ENCODE results near the gene NEDD9. TPM values are rescaled to one million over a fixed set of nuclear protein-coding genes. Genes with fewer than 3 reads are reported as not detected.

The NEDD9 gene
- total and polyA plus RNA-seq, 2 donors (not counting 1 experiment from before 2014, with no cell fraction given), result 38.9 to 46.2 TPM

DNA sequence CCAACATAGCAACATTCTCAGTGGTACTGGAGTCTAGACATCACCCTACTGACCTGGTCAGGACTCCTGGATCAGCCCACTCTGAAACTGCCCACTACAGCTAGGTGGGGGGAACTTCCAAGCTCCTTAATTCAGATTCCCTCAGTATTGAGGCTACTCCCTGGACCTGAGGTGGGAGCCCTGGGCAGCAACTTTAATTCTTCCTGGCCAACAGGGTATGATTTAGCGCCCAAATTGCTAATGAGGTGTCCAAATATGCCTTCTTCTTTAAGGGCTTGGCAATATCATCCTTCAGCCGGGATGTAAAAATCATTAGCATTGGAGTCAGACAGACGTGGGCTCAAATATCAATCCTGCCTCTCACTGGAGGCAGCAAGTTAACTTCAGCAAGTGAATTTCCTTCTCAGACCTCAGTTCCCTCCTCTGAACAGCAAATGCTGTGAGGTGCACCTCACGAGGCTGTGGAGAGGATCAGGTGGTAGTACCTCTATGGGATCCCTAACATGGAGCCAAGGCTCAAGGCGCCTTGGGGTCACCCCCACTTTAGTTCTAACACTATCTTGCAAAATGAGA lies 27.6 kb downstream of the NEDD9 start:
- Mint-ChIP-seq H3K4me1 (peaks cover 28% of the 10 kb centered on the region), H3K27ac (no peak overlapping the region), H3K27me3 (no peaks in the 10 kb centered on the region), H3K4me3 (no peak overlapping the region), H3K9me3 (ENCODE audit: insufficient read depth) (no peaks in the 10 kb centered on the region)
- intact Hi-C loops (cut with micrococcal nuclease), result no loop called here
- H3K4me1 ChIP-seq (ENCODE audit: control insufficient read depth in 2 of 2, insufficient read depth in 2 of 2, low read length in 2 of 2), result peaks cover 5 to 12% of the 10 kb centered on the region in 2 donors
- H2AFZ ChIP-seq (ENCODE audit: insufficient read depth, low read depth, low read length, poor library complexity, severe bottlenecking), result no peak overlapping the region
- DNase-seq, result no peak
- H3K4me2 ChIP-seq (replicated peaks; ENCODE audit: low read depth, low read length, poor library complexity, severe bottlenecking), result no peak overlapping the region
- peaks cover 30% of the 10 kb centered on the region for H3K79me2 ChIP-seq (ENCODE audit: control insufficient read depth, insufficient read depth, low read length)
- H3K27ac ChIP-seq (ENCODE audit: low read length in 2 of 2), result no peak overlapping the region
- H4K20me1 ChIP-seq (ENCODE audit: control insufficient read depth, insufficient read depth, low read length, poor library complexity, severe bottlenecking), result peaks cover 13% of the 10 kb centered on the region
- H3K9ac ChIP-seq (ENCODE audit: low read length), result no peak overlapping the region
- ChIA-PET CTCF (interaction anchor here (0.6 to 1.1 kb wide), 2 partner anchors 292 to 1821 kb away, joined by 3 read pairs; no protein-coding TSS in a partner anchor), POLR2A (no interaction called here)
- peaks cover 0 to 54% of the 10 kb centered on the region in 2 experiments for H3K36me3 ChIP-seq (replicated peaks in 1 of 2; ENCODE audit: control extremely low read depth in 1 of 2, control insufficient read depth in 1 of 2, extremely low read depth in 1 of 2, insufficient read depth in 2 of 2, low read length in 1 of 2)
- TF ChIP-seq, protein P1, sequence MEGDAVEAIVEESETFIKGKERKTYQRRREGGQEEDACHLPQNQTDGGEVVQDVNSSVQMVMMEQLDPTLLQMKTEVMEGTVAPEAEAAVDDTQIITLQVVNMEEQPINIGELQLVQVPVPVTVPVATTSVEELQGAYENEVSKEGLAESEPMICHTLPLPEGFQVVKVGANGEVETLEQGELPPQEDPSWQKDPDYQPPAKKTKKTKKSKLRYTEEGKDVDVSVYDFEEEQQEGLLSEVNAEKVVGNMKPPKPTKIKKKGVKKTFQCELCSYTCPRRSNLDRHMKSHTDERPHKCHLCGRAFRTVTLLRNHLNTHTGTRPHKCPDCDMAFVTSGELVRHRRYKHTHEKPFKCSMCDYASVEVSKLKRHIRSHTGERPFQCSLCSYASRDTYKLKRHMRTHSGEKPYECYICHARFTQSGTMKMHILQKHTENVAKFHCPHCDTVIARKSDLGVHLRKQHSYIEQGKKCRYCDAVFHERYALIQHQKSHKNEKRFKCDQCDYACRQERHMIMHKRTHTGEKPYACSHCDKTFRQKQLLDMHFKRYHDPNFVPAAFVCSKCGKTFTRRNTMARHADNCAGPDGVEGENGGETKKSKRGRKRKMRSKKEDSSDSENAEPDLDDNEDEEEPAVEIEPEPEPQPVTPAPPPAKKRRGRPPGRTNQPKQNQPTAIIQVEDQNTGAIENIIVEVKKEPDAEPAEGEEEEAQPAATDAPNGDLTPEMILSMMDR (IDR thresholded peaks at IDR 0.05), result no peak
- TF ChIP-seq EZH2 (IDR thresholded peaks at IDR 0.05; ENCODE audit: borderline replicate concordance, insufficient read depth, low read depth, low read length, poor library complexity, severe bottlenecking), result no peak
- ATAC-seq (ENCODE audit: low read depth), result no peak
- no peaks in the 10 kb centered on the region for H3K27me3 ChIP-seq (replicated peaks in 1 of 4; ENCODE audit: control extremely low read depth in 1 of 4, control insufficient read depth in 3 of 4, insufficient read depth in 4 of 4, low read length in 3 of 4)
- WGBS (ENCODE audit: insufficient coverage), result 100% methylated on average over 4 of the region's 5 CpGs
- H3K4me3 ChIP-seq (ENCODE audit: control extremely low read depth in 1 of 5, extremely low read depth in 1 of 5, insufficient read depth in 1 of 5, low read depth in 2 of 5, low read length in 4 of 5), result no peak overlapping the region
- no peaks in the 10 kb centered on the region for H3K9me3 ChIP-seq (ENCODE audit: control extremely low read depth in 1 of 3, control insufficient read depth in 2 of 3, insufficient read depth in 1 of 3, low read length in 2 of 3)

DNA sequence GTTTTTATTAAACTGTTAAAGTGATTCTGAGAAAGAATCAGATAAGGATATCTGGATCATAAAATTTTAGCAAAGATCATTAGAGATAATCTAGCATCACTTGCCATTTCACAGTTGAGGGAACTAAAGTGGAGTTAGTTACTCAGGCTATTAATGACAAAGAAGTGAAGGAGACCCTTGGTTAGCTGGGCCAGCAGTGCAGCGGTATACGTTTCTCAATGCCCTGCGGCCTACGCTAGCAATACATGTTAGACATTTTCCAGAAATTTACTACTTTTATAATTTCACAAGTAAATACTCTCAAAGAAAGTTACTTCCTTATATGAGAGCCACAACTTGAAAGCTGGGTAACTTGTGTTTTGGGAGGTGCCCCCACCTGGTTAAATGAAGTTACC lies 28.5 kb downstream of the NEDD9 start:
- Mint-ChIP-seq H3K9me3 (ENCODE audit: insufficient read depth) (no peaks in the 10 kb centered on the region), H3K4me1 (peaks cover 35% of the 10 kb centered on the region), H3K27ac (no peak overlapping the region), H3K4me3 (no peak overlapping the region), H3K27me3 (no peaks in the 10 kb centered on the region)
- Histone ChIP-seq H4K20me1 (ENCODE audit: control insufficient read depth, insufficient read depth, low read length, poor library complexity, severe bottlenecking) (peaks cover 13% of the 10 kb centered on the region), H3K4me3 (ENCODE audit: control extremely low read depth in 1 of 5, extremely low read depth in 1 of 5, insufficient read depth in 1 of 5, low read depth in 2 of 5, low read length in 4 of 5) (no peak overlapping the region), H3K36me3 (replicated peaks in 1 of 2; ENCODE audit: control extremely low read depth in 1 of 2, control insufficient read depth in 1 of 2, extremely low read depth in 1 of 2, insufficient read depth in 2 of 2, low read length in 1 of 2) (peaks cover 1 to 48% of the 10 kb centered on the region in 2 experiments), H3K9me3 (ENCODE audit: control extremely low read depth in 1 of 3, control insufficient read depth in 2 of 3, insufficient read depth in 1 of 3, low read length in 2 of 3) (no peaks in the 10 kb centered on the region), H3K9ac (ENCODE audit: low read length) (no peak overlapping the region), H3K27me3 (replicated peaks in 1 of 4; ENCODE audit: control extremely low read depth in 1 of 4, control insufficient read depth in 3 of 4, insufficient read depth in 4 of 4, low read length in 3 of 4) (no peaks in the 10 kb centered on the region), H3K4me1 (ENCODE audit: control insufficient read depth in 2 of 2, insufficient read depth in 2 of 2, low read length in 2 of 2) (peaks cover 9 to 12% of the 10 kb centered on the region in 2 donors), H2AFZ (ENCODE audit: insufficient read depth, low read depth, low read length, poor library complexity, severe bottlenecking) (no peak overlapping the region), H3K4me2 (replicated peaks; ENCODE audit: low read depth, low read length, poor library complexity, severe bottlenecking) (no peak overlapping the region), H3K79me2 (ENCODE audit: control insufficient read depth, insufficient read depth, low read length) (peaks cover 29% of the 10 kb centered on the region), H3K27ac (ENCODE audit: low read length in 2 of 2) (no peak overlapping the region)
- CTCF ChIA-PET, result interaction anchor here (1.1 kb wide), 1 partner anchor 293 kb away, joined by 3 read pairs; no protein-coding TSS in a partner anchor
- no peak for DNase-seq
- TF ChIP-seq, protein P1 (IDR thresholded peaks at IDR 0.05), result no peak
- TF ChIP-seq EZH2 (IDR thresholded peaks at IDR 0.05; ENCODE audit: borderline replicate concordance, insufficient read depth, low read depth, low read length, poor library complexity, severe bottlenecking), result no peak
- no peak for ATAC-seq (ENCODE audit: low read depth)
- intact Hi-C loops (cut with micrococcal nuclease), result no loop called here
- POLR2A ChIA-PET, result no interaction called here
- 100% methylated on average over 1 of the region's 4 CpGs for WGBS (ENCODE audit: insufficient coverage)

All from B cell (primary cell).